Dermis lymphatic vessel endothelial cell (primary cell): ENCODE measurements around the gene IWS1. TPM values are rescaled to one million over a fixed set of nuclear protein-coding genes. Genes with fewer than 3 reads are reported as not detected.

Experiments
- total RNA-seq: library from RNA; depleted of rRNA; stranded (reverse); fragments of >200 nt; gene quantifications from 2 replicates; pipeline ENCODE4 v1.2.1, GENCODE V29; 2014

IWS1 gene
- 27.0 and 32.7 TPM in 2 replicates for total RNA-seq

DNA sequence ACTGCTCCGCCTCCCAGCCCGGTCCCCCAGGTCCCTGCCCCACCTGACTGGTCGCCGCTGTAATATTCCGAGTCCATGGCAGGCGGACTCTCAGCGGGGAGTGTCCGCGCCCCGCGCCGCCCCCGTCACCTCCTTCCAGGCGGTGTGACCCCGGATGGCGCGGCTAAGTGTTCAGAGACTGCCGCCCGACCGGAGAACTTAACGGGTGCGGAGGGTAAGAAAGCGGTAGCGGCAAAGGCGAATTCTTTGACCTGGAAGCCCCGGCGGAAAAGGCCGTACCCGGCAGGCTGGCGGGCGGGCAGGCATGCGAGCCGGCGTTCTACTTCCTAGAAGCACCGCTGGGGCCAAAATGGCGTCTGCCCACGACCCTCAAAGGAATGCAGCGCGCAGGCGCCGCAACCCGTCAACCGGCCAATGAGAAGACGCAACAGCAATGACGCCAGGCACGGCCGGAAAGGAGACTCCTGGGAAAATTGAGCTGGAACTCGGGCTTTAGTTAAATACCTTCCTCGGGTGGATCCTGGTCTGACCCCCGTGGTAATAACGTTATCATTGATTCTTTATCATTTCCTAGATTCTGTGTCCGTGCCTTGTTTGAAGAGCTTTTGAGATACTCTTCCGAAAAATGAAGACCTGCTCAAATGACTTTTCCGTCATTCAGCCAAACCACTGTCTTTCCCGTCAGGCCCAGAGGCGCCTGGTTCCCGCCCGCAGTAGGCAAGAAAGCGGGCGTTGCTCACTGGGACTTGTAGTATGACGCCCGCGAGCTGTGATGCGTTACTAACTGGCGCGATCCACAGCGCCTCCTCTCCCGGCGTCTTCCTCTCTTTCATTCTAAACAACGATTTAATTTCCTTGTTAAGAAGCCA lies at the start of gene IWS1:
IWS1 (minus strand) TSS at position 358 of the 869 bp plus-strand sequence; CDS start at position 77, 281 bp downstream.

DNA sequence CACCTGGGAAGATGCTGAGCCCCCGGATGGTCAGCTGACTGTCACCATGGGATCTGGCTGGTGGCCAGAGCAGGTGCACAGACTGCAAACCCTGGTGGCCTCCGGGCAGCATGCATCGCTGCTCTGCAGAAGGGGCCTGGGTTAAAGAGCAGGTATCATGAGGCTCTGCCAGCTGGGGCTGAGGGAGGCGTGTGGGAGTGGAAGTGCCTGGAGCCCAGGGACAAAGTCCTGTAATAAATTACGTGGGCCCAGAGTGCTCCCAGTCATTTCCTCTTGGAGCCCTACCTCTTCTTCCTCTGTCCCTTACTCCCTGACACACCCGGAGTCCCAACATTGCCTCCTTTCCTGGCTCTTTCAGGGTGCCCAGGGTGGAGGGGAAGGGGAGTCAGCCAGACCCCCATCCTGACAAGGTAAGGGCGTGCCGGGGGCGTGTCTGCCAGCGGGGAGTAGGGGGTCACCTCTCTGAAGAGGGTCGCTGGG lies 9.2 kb upstream of the IWS1 start, which contains the start of gene MYO7B:
MYO7B (plus strand) TSS at position 262 of the 480 bp plus-strand sequence. CDS start 24,040 bp downstream, outside the sequence.

Other genes with a start within 250 kb of the IWS1 start
- gene ERCC3, start 232.3 kb downstream of the IWS1 start, total RNA-seq = 28.6 and 31.3 TPM in 2 replicates
- gene MAP3K2, start 138.5 kb downstream of the IWS1 start, total RNA-seq = 19.9 and 24.8 TPM in 2 replicates
- 0.11 and 0.52 TPM in 2 replicates for gene PROC, start 108.1 kb downstream of the IWS1 start, total RNA-seq
- gene MYO7B, start 9.2 kb upstream of the IWS1 start, total RNA-seq = 0.11 and 0.26 TPM in 2 replicates
- not detected in 2 replicates for gene GPR17, start 119.7 kb upstream of the IWS1 start, total RNA-seq
- gene LIMS2, start 149.0 kb upstream of the IWS1 start, total RNA-seq = 4.2 and 5.1 TPM in 2 replicates
- 4.8 and 6.2 TPM in 2 replicates for gene SFT2D3, start 175.0 kb upstream of the IWS1 start, total RNA-seq